ENCODE measurements around the gene SPATA6L. TPM values are rescaled to one million over a fixed set of nuclear protein-coding genes. Genes with fewer than 3 reads are reported as not detected.

Gene SPATA6L
- total RNA-seq, 4 donors from 2014 or later = 0.51 to 13.6 (median 6.5) TPM

DNA sequence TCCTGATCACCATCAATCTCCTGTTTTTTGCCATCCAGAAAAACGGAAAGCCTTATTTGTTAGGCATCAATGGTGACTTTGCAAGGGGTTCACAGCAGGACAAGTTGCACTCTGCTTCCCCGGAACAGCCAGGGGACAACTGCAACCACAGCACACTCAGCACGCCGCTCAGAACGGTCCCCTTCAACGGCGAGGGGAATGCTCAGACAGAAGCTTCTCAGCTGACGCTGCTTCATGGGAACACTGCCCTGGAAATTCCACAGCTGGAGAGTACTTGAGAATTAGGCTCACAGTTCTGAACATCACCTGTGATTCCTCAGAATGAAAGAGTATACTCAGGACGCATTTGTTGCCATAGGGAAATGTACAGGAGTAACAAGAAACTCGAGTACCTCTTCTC lies 44.3 kb downstream of the SPATA6L start:
- H3K27ac ChIP-seq = no peak overlapping the region
- H3K36me3 ChIP-seq = no peaks in the 10 kb centered on the region
- no peaks in the 10 kb centered on the region for H3K4me1 ChIP-seq
- intact Hi-C loops (cut with DNase I; ENCODE audit: low total_unique reads) = no loop called here
- TF ChIP-seq, protein P1, sequence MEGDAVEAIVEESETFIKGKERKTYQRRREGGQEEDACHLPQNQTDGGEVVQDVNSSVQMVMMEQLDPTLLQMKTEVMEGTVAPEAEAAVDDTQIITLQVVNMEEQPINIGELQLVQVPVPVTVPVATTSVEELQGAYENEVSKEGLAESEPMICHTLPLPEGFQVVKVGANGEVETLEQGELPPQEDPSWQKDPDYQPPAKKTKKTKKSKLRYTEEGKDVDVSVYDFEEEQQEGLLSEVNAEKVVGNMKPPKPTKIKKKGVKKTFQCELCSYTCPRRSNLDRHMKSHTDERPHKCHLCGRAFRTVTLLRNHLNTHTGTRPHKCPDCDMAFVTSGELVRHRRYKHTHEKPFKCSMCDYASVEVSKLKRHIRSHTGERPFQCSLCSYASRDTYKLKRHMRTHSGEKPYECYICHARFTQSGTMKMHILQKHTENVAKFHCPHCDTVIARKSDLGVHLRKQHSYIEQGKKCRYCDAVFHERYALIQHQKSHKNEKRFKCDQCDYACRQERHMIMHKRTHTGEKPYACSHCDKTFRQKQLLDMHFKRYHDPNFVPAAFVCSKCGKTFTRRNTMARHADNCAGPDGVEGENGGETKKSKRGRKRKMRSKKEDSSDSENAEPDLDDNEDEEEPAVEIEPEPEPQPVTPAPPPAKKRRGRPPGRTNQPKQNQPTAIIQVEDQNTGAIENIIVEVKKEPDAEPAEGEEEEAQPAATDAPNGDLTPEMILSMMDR (IDR thresholded peaks at IDR 0.05) = no peak
- no peak for TF ChIP-seq POLR2A (IDR thresholded peaks at IDR 0.05)
- H3K9me3 ChIP-seq = no peaks in the 10 kb centered on the region
- H3K4me3 ChIP-seq = no peak overlapping the region
- no peaks in the 10 kb centered on the region for H3K27me3 ChIP-seq
- DNase-seq = no peak

DNA sequence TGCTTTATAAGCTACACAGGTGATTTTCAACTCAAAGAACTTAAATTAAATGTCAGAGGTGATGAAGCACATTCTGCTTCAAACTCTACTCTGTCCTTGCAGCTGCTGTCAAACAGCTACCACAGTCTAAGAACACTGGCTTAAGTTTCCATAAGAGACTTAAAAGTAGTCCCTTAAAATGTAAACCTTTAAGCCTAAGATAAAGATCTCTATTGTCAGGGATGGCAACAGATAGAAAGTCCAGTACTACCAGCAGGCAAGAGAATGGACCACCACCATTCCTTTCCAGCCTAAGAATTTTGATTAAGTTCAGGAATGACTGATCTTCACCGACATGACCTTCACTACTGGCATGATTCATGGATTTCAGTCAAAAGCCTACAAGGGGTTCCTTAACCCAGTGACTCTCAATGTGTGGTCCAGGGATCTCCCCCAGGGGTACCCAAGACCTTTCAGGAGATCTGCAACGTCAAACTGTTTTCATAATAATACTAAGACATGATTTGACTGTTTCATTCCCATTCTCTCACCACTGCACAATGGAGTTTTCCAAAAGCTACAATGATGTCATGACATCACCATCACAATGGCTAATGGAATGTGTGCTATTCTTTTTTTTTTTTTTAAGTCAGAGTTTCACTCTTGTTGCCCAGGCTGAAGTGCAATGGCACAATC lies 45.3 kb downstream of the SPATA6L start:
- intact Hi-C loops (cut with DNase I; ENCODE audit: low total_unique reads) = no loop called here
- Histone ChIP-seq H3K27me3 (no peaks in the 10 kb centered on the region), H3K27ac (no peak overlapping the region), H3K4me1 (no peaks in the 10 kb centered on the region), H3K9me3 (no peaks in the 10 kb centered on the region), H3K36me3 (no peaks in the 10 kb centered on the region), H3K4me3 (no peak overlapping the region)
- no peak for TF ChIP-seq POLR2A (IDR thresholded peaks at IDR 0.05)
- TF ChIP-seq, protein P1 (IDR thresholded peaks at IDR 0.05) = no peak
- no peak for DNase-seq

DNA sequence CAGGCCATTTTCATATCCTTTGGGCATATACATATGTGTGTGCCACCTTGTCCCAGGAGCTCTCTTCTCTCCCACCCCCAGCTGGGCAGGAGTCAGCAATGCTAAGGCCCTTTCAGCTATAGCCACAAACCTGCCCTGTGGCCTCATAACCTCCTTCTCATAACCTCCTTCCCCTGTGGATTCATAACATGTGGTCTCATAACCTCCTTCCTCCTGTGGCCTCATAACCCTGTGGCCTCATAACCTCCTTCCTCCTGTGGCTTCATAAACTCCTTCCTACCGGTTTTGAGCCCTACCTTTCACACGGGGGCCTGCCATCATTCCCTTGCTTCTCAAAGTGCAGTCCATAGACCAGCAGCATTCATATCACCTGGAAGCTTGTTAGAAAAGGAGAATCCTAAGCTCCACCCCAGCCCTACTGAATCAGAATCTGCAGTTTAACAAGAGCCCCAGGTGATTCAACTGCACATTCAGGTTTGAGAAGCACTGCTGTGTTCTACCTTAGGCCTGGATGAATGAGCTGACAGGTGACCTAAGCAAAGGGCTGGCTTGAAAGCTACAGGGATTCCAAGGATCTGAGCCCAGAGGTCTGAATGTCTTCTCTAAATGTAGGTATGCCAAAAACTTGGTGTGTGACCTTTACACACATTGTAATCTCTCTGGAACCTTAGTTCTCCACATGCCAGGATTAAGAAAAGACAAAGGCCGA lies 46.1 kb downstream of the SPATA6L start:
- TF ChIP-seq, protein P1 (IDR thresholded peaks at IDR 0.05) = no peak
- no peak for TF ChIP-seq POLR2A (IDR thresholded peaks at IDR 0.05)
- intact Hi-C loops (cut with DNase I; ENCODE audit: low total_unique reads) = no loop called here

DNA sequence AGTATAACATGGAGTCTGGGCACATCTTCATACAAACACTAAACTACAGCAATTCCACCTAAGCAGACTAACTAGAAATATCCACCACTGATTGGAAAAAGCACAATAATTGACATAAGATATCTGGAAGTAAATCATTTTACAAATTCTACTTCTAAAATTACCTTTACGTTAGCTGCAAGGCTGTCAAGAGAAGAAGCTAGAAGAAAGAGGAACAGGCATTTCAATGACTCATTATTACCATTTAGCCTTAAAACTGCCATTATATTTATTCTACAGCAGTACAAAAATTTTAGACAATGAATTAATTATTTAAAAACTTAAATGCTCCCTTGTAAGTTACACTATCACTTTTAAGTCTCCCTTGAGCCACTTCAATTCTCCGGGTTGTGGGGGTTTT lies 47.6 kb downstream of the SPATA6L start:
- no peaks in the 10 kb centered on the region for H3K9me3 ChIP-seq
- no peaks in the 10 kb centered on the region for H3K27me3 ChIP-seq
- no peak overlapping the region for H3K27ac ChIP-seq
- TF ChIP-seq, protein P1 (IDR thresholded peaks at IDR 0.05) = no peak
- TF ChIP-seq POLR2A (IDR thresholded peaks at IDR 0.05) = no peak
- no peaks in the 10 kb centered on the region for H3K4me1 ChIP-seq
- H3K36me3 ChIP-seq = no peaks in the 10 kb centered on the region
- no peak overlapping the region for H3K4me3 ChIP-seq
- no peak for DNase-seq
- intact Hi-C loops (cut with DNase I; ENCODE audit: low total_unique reads) = no loop called here

More for the DNA sequence above, 46.1 kb downstream of the SPATA6L start:
- Histone ChIP-seq H3K4me3 (no peak overlapping the region), H3K27me3 (no peaks in the 10 kb centered on the region), H3K4me1 (no peaks in the 10 kb centered on the region), H3K36me3 (no peaks in the 10 kb centered on the region), H3K27ac (no peak overlapping the region), H3K9me3 (no peaks in the 10 kb centered on the region)
- no peak for DNase-seq

DNA sequence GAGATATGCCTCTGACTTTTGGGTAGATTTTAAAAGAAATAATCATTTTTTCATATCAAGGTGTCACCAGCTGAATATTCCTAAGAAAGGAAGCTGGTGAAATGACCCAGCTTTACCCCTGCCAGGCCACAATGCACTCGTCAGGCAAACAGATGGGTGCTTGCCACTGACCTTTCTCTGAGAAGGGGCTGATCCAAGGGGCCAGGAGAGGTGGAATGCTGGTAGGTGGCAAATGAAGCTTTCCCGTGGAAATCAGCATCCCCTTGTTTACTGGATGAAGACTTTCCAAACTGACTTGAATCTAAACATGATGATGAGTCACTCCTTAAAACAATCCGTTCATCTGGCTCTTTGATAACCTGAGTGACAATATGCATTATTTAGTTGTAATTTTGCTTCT lies 48.5 kb downstream of the SPATA6L start:
- intact Hi-C loops (cut with DNase I; ENCODE audit: low total_unique reads) = no loop called here
- H3K9me3 ChIP-seq = no peaks in the 10 kb centered on the region
- TF ChIP-seq, protein P1 (IDR thresholded peaks at IDR 0.05) = no peak
- TF ChIP-seq POLR2A (IDR thresholded peaks at IDR 0.05) = no peak
- no peak for DNase-seq
- no peak overlapping the region for H3K4me3 ChIP-seq
- H3K27ac ChIP-seq = no peak overlapping the region
- no peaks in the 10 kb centered on the region for H3K36me3 ChIP-seq
- H3K27me3 ChIP-seq = no peaks in the 10 kb centered on the region
- H3K4me1 ChIP-seq = no peaks in the 10 kb centered on the region
